Measurements from ENCODE around the gene FADS6. TPM values are rescaled to one million over a fixed set of nuclear protein-coding genes. Genes with fewer than 3 reads are reported as not detected.
A peak's percentile ranks its signal among the peaks of the same experiment; 100 is the strongest.

Gene FADS6
- total RNA-seq, 1 donor from 2014 or later, result not detected

- peak; percentile 32 for DNase-seq
Observed at GRCh38 chr17:74852237-74853047, 41.0 kb downstream of the FADS6 start.

GRCh38 chr17:74851612-74852236 lies 41.7 kb downstream of the FADS6 start:
- no peak for DNase-seq

- DNase-seq, result no peak
Observed at GRCh38 chr17:74850914-74851313, 42.5 kb downstream of the FADS6 start.

- DNase-seq, result no peak
Observed at GRCh38 chr17:74850310-74850709, 43.1 kb downstream of the FADS6 start.

GRCh38 chr17:74848656-74849399 lies 44.6 kb downstream of the FADS6 start:
- DNase-seq, result no peak

GRCh38 chr17:74846621-74847020 lies 46.8 kb downstream of the FADS6 start:
- no peak for DNase-seq

GRCh38 chr17:74843352-74843627 lies 50.1 kb downstream of the FADS6 start:
- DNase-seq, result no peak

- peak; percentile 80 for DNase-seq
Observed at GRCh38 chr17:74842599-74843351, 50.7 kb downstream of the FADS6 start.

GRCh38 chr17:74842146-74842598 lies 51.3 kb downstream of the FADS6 start:
- no peak for DNase-seq

- DNase-seq, result peak; percentile 28
Observed at GRCh38 chr17:74840989-74841666, 52.3 kb downstream of the FADS6 start.

GRCh38 chr17:74839990-74840852 lies 53.2 kb downstream of the FADS6 start:
- DNase-seq, result no peak

- DNase-seq, result no peak
Observed at GRCh38 chr17:74838274-74838673, 55.2 kb downstream of the FADS6 start.

- no peak for DNase-seq
Observed at GRCh38 chr17:74836691-74837467, 56.6 kb downstream of the FADS6 start.

GRCh38 chr17:74836191-74836590 lies 57.2 kb downstream of the FADS6 start:
- no peak for DNase-seq

GRCh38 chr17:74833501-74834377 lies 59.7 kb downstream of the FADS6 start:
- DNase-seq, result no peak

- no peak for DNase-seq
Observed at GRCh38 chr17:74832421-74832820, 61.0 kb downstream of the FADS6 start.

- no peak for DNase-seq
Observed at GRCh38 chr17:74831444-74832146, 61.8 kb downstream of the FADS6 start.

GRCh38 chr17:74830861-74831260 lies 62.6 kb downstream of the FADS6 start:
- no peak for DNase-seq

GRCh38 chr17:74827800-74828199 lies 65.6 kb downstream of the FADS6 start:
- no peak for DNase-seq
